HEK293 (cell line): ENCODE results near the gene PARD3B.

Source experiments
- CTCF ChIA-PET: fragments of 350-600 bp; formaldehyde crosslinking; extraction: SDS; loops from one replicate; lab custom pipeline; 2021; ENCODE audit warnings: antibody characterized with exemption; lab: Yijun Ruan, JAX
- POLR2A ChIA-PET: fragments of 300-600 bp; formaldehyde crosslinking; extraction: SDS; loops from one replicate; lab custom pipeline; 2020; ENCODE audit warnings: antibody characterized with exemption, inconsistent platforms; lab: Yijun Ruan, JAX
- H3K27ac ChIP-seq: fragments of 200-500 bp; sonication (Bioruptor generic); 2 replicates; pipeline ENCODE4 v1.5.1; 2014; ENCODE audit warnings: low read depth, low read length, control low read depth, inconsistent platforms; ENCODE audit errors: extremely low read depth
- H3K36me3 ChIP-seq, 2 experiments: fragments of 200-500 bp in 1 of 2; sonication (Bioruptor generic) in 1 of 2; 1 replicate in 1 of 2; 2 replicates in 1 of 2; pipeline ENCODE4 v1.5.1; 2014 to 2017; ENCODE audit warnings: inconsistent platforms in 2 of 2, low read length in 2 of 2; ENCODE audit not compliant: control insufficient read depth in 2 of 2, insufficient read depth in 1 of 2
- H3K4me1 ChIP-seq: fragments of 200-500 bp; sonication (Bioruptor generic); 2 replicates; pipeline ENCODE4 v1.5.1; 2014; ENCODE audit warnings: mild to moderate bottlenecking, low read length, inconsistent platforms; ENCODE audit not compliant: control insufficient read depth, insufficient read depth
- H3K4me3 ChIP-seq: 2 replicates; pipeline ENCODE4 v1.5.1; 2011; ENCODE audit warnings: low read depth, mild to moderate bottlenecking, control low read depth, low read length, moderate library complexity
- H3K9me3 ChIP-seq: fragments of 200-500 bp; sonication (Bioruptor generic); 2 replicates; pipeline ENCODE4 v1.5.1; 2014; ENCODE audit warnings: low read depth, low read length, inconsistent platforms; ENCODE audit not compliant: control insufficient read depth, insufficient read depth
- KLF16 ChIP-seq: fragments of 450-650 bp; formaldehyde crosslinking; IDR thresholded peaks from 2 replicates; pipeline ENCODE4 v1.5.1; 2017; ENCODE audit warnings: missing biosample characterization, missing genetic modification characterization
- KLF7 ChIP-seq: fragments of 450-650 bp; formaldehyde crosslinking; IDR thresholded peaks from 2 replicates; pipeline ENCODE4 v1.5.1; 2016; ENCODE audit warnings: missing biosample characterization, missing genetic modification characterization, borderline replicate concordance
- MEIS1 ChIP-seq: sonication (generic); formaldehyde crosslinking; IDR thresholded peaks from 2 replicates; pipeline ENCODE4 v1.8.1; 2022; ENCODE audit warnings: missing genetic modification reagents, mild to moderate bottlenecking, borderline replicate concordance
- PRDM10 ChIP-seq: fragments of 450-650 bp; formaldehyde crosslinking; IDR thresholded peaks from 2 replicates; pipeline ENCODE4 v1.5.1; 2016; ENCODE audit warnings: missing biosample characterization, missing genetic modification characterization
- SETDB1 ChIP-seq: IDR thresholded peaks from one replicate; pipeline ENCODE4 v1.6.1; 2017; ENCODE audit warnings: mild to moderate bottlenecking, low read length, moderate library complexity, mixed read lengths; ENCODE audit not compliant: insufficient read length
- ZBTB49 ChIP-seq: fragments of 450-650 bp; formaldehyde crosslinking; IDR thresholded peaks from 2 replicates; pipeline ENCODE4 v1.5.1; 2016; ENCODE audit warnings: missing biosample characterization, missing genetic modification characterization, low read depth
- ZFHX2 ChIP-seq: fragments of 450-650 bp; formaldehyde crosslinking; conservative IDR thresholded peaks from 2 replicates; pipeline ENCODE4 v1.5.1; 2016; ENCODE audit warnings: missing biosample characterization, missing genetic modification characterization
- ZNF133 ChIP-seq: fragments of 450-650 bp; formaldehyde crosslinking; IDR thresholded peaks from 2 replicates; pipeline ENCODE4 v1.5.1; 2016; ENCODE audit warnings: missing biosample characterization, missing genetic modification characterization
- ZNF146 ChIP-seq: fragments of 450-650 bp; formaldehyde crosslinking; IDR thresholded peaks from 2 replicates; pipeline ENCODE4 v1.5.1; 2016; ENCODE audit warnings: missing biosample characterization, missing genetic modification characterization
- ZNF155 ChIP-seq: fragments of 450-650 bp; formaldehyde crosslinking; IDR thresholded peaks from 2 replicates; pipeline ENCODE4 v1.5.1; 2016; ENCODE audit warnings: missing biosample characterization, missing genetic modification characterization
- ZNF324 ChIP-seq: fragments of 450-650 bp; formaldehyde crosslinking; IDR thresholded peaks from 2 replicates; pipeline ENCODE4 v1.5.1; 2016; ENCODE audit warnings: missing biosample characterization, missing genetic modification characterization
- ZNF530 ChIP-seq: fragments of 450-650 bp; formaldehyde crosslinking; IDR thresholded peaks from 2 replicates; pipeline ENCODE4 v1.5.1; 2016; ENCODE audit warnings: low read depth, missing biosample characterization, missing genetic modification characterization
- ZNF555 ChIP-seq: fragments of 450-650 bp; formaldehyde crosslinking; conservative IDR thresholded peaks from 2 replicates; pipeline ENCODE4 v1.5.1; 2017; ENCODE audit warnings: missing biosample characterization, mild to moderate bottlenecking, missing genetic modification characterization, inconsistent platforms
- ZNF76 ChIP-seq: fragments of 450-650 bp; formaldehyde crosslinking; IDR thresholded peaks from 2 replicates; pipeline ENCODE4; 2016; ENCODE audit warnings: low read depth, missing biosample characterization, missing genetic modification characterization, borderline replicate concordance
- ZNF830 ChIP-seq: fragments of 450-650 bp; IDR thresholded peaks from 2 replicates; pipeline ENCODE4 v1.5.0; 2018; ENCODE audit warnings: missing biosample characterization, missing genetic modification characterization, low read depth, mild to moderate bottlenecking, moderate library complexity
- TF ChIP-seq, protein P1 (sequence below): fragments of 450-650 bp; formaldehyde crosslinking; IDR thresholded peaks from 2 replicates; pipeline ENCODE4 v1.5.1; 2017; ENCODE audit warnings: missing biosample characterization, missing genetic modification characterization

The PARD3B gene

DNA sequence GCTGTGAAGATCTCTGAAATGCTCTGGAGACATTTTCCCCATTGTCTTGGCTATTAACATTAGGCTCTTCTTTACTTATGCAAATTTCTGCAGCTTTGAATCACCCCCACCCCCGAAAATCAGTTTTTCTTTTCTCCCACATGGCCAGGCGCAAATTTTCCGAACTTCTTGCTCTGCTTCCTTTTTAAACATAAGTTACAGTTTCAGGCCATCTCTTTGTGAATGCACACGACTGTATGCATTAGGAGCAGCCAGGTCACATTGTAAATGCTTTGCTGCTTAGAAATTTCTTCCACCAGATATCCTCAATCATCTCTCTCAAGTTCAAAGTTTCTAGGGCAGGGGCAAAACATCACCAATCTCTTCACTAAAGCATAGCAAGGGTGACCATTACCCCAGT, 106.8 kb downstream of the PARD3B start:
- H3K4me3 ChIP-seq: no peak overlapping the region
- POLR2A ChIA-PET: no interaction called here
- no peak for TF ChIP-seq ZNF830 (tag by site-specific recombination)
- peak; percentile 18 for TF ChIP-seq SETDB1

GRCh38 chr2:204654669-204655068, 109.4 kb downstream of the PARD3B start:
- no peak overlapping the region for H3K27ac ChIP-seq
- 0 out of 2 replicates have a peak, but pooled peaks cover 2% of the 10 kb centered on the region for H3K4me1 ChIP-seq
- ChIA-PET POLR2A (no interaction called here), CTCF (no interaction called here)
- no peak overlapping the region for H3K4me3 ChIP-seq
- no peak for TF ChIP-seq PRDM10
- no peak for TF ChIP-seq ZNF155 (tag by site-specific recombination)
- no peak for TF ChIP-seq ZBTB49 (tag by site-specific recombination)
- no peak for TF ChIP-seq ZNF555 (tag by site-specific recombination)
- no peak for TF ChIP-seq ZNF324 (tag by site-specific recombination)
- TF ChIP-seq, protein P1, sequence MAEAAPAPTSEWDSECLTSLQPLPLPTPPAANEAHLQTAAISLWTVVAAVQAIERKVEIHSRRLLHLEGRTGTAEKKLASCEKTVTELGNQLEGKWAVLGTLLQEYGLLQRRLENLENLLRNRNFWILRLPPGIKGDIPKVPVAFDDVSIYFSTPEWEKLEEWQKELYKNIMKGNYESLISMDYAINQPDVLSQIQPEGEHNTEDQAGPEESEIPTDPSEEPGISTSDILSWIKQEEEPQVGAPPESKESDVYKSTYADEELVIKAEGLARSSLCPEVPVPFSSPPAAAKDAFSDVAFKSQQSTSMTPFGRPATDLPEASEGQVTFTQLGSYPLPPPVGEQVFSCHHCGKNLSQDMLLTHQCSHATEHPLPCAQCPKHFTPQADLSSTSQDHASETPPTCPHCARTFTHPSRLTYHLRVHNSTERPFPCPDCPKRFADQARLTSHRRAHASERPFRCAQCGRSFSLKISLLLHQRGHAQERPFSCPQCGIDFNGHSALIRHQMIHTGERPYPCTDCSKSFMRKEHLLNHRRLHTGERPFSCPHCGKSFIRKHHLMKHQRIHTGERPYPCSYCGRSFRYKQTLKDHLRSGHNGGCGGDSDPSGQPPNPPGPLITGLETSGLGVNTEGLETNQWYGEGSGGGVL (tag by site-specific recombination): no peak
- no peak for TF ChIP-seq KLF7
- no peak for TF ChIP-seq KLF16 (tag by site-specific recombination)
- TF ChIP-seq ZNF133 (tag by site-specific recombination): no peak
- no peak for TF ChIP-seq ZNF146 (tag by site-specific recombination)
- no peak for TF ChIP-seq ZNF76 (tag by site-specific recombination)
- no peak for TF ChIP-seq MEIS1 (CRISPR knock-in tag)
- TF ChIP-seq ZNF530 (tag by site-specific recombination): no peak
- TF ChIP-seq ZFHX2 (tag by site-specific recombination): no peak
- H3K9me3 ChIP-seq: no peaks in the 10 kb centered on the region
- H3K36me3 ChIP-seq: no peaks in the 10 kb centered on the region

More for the DNA sequence above, 106.8 kb downstream of the PARD3B start:
- Histone ChIP-seq H3K9me3 (no peaks in the 10 kb centered on the region), H3K27ac (no peak overlapping the region), H3K36me3 (no peaks in the 10 kb centered on the region), H3K4me1 (no peaks in the 10 kb centered on the region)
- CTCF ChIA-PET: no interaction called here
